Activated naive CD8-positive, alpha-beta T cell treated with anti-CD3 and anti-CD28 coated beads, Interleukin-2, amount 10 ng/mL, durations not matched to agents 7 days and 5 days (primary cell): Measurements from ENCODE around the gene ARSI. TPM values are rescaled to one million over a fixed set of nuclear protein-coding genes. Genes with fewer than 3 reads are reported as not detected.

Experiments
- total RNA-seq, 2 experiments: library from RNA; stranded (reverse); gene quantifications; one replicate each; pipeline ENCODE4 v1.2.3, GENCODE V29; 2021

ARSI gene
- total RNA-seq, 2 experiments from 2014 or later = not detected

Other genes starting within 250 kb of the ARSI start
- 1 to 10 TPM; 3.4 to 3.6 TPM for gene CSF1R, start 216.4 kb downstream of the ARSI start, total RNA-seq
- gene PDGFRB, start 147.1 kb downstream of the ARSI start, total RNA-seq = 10 to 100 TPM; 33.4 to 41.5 TPM
- not detected for gene CDX1, start 136.1 kb downstream of the ARSI start, total RNA-seq
- not detected for gene SLC6A7, start 112.8 kb downstream of the ARSI start, total RNA-seq
- gene CAMK2A, start 13.1 kb downstream of the ARSI start, total RNA-seq = not detected
- 10 to 100 TPM; 68.8 to 72.5 TPM for gene TCOF1, start 54.8 kb upstream of the ARSI start, total RNA-seq
- 100 to 1,000 TPM; 341 to 350 TPM for gene CD74, start 110.0 kb upstream of the ARSI start, total RNA-seq
- gene RPS14, start 146.8 kb upstream of the ARSI start, total RNA-seq = 1,000 to 10,000 TPM; 2,811 to 2,872 TPM
- 1 to 10 TPM; 1.0 to 1.9 TPM for gene NDST1, start 205.2 kb upstream of the ARSI start, total RNA-seq